Activated CD8-positive, alpha-beta memory T cell treated with anti-CD3 and anti-CD28 coated beads for 1 hour (primary cell): ENCODE data around the gene NOL6.
"Not testable (repeated sequence)": the region's sequence is repeated elsewhere in the genome, so short reads cannot be mapped to it uniquely, and the experiment has no call there.

ENCODE experiments used
- DNase-seq, 2 donors: peaks; one replicate each; pipeline ENCODE4 v3.0.0-alpha.2; 2020; ENCODE audit warnings: low read depth in 1 of 2; ENCODE audit errors: extremely low read depth in 1 of 2

NOL6 gene, protein sequence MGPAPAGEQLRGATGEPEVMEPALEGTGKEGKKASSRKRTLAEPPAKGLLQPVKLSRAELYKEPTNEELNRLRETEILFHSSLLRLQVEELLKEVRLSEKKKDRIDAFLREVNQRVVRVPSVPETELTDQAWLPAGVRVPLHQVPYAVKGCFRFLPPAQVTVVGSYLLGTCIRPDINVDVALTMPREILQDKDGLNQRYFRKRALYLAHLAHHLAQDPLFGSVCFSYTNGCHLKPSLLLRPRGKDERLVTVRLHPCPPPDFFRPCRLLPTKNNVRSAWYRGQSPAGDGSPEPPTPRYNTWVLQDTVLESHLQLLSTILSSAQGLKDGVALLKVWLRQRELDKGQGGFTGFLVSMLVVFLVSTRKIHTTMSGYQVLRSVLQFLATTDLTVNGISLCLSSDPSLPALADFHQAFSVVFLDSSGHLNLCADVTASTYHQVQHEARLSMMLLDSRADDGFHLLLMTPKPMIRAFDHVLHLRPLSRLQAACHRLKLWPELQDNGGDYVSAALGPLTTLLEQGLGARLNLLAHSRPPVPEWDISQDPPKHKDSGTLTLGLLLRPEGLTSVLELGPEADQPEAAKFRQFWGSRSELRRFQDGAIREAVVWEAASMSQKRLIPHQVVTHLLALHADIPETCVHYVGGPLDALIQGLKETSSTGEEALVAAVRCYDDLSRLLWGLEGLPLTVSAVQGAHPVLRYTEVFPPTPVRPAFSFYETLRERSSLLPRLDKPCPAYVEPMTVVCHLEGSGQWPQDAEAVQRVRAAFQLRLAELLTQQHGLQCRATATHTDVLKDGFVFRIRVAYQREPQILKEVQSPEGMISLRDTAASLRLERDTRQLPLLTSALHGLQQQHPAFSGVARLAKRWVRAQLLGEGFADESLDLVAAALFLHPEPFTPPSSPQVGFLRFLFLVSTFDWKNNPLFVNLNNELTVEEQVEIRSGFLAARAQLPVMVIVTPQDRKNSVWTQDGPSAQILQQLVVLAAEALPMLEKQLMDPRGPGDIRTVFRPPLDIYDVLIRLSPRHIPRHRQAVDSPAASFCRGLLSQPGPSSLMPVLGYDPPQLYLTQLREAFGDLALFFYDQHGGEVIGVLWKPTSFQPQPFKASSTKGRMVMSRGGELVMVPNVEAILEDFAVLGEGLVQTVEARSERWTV

DNA sequence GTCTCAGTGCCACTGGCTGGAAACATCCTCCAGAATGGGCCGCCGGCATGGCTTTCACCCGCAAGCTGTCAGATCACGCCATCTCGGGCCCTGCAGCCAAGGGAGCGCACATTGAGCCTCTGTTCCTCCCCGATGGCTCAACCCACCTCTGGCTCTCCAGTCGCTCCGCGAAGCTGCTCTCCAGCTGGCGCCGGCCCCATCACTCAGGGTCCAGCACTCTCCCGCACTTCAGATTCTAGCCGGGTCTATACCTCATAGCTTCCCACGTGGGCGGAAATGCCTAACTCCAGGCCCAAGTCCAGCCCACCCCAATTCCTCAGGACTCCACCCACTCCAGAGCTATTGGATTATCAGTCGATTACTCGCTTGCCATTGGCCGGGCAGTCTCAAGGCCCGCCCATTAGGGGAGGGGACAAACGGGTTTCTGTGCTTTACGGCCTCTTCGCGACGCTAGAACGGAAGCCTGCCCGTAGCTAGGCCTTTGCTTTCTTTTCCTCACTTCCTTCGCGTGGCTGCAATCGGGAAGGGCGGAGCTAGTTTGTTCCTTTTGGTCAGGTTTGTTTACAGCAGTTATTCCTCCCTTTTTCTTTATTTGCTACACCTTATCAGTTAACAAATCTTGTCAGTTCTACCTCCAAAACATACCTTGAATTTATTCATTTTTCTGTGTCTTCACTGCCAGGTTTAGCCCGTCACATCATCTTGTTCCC lies at the start of gene NOL6:
TSS of gene NOL6 (minus strand) at position 282 of the 710 bp plus-strand sequence. CDS start at position 200, 82 bp downstream.
- peak; percentile 92 to 93 for DNase-seq

DNA sequence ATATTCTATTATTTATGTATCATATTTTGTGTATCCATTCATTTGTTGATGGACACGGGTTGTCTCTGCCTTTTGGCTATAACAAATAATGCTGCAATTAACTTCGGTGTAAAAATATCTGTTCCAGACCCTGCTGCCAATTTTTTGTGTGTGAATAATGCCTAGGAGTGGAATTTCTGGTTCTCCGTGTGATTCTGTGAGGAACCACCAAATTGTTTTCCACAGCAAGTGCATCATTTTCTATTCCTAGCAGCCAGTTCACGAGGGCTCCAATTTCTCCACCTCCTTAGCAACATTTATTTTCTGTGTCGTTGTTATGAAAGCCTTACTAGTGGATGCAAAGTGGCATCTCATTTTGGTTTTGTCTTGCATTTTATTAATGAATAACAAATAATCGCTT lies 48.1 kb upstream of the NOL6 start:
- DNase-seq, result not testable (repeated sequence)

DNA sequence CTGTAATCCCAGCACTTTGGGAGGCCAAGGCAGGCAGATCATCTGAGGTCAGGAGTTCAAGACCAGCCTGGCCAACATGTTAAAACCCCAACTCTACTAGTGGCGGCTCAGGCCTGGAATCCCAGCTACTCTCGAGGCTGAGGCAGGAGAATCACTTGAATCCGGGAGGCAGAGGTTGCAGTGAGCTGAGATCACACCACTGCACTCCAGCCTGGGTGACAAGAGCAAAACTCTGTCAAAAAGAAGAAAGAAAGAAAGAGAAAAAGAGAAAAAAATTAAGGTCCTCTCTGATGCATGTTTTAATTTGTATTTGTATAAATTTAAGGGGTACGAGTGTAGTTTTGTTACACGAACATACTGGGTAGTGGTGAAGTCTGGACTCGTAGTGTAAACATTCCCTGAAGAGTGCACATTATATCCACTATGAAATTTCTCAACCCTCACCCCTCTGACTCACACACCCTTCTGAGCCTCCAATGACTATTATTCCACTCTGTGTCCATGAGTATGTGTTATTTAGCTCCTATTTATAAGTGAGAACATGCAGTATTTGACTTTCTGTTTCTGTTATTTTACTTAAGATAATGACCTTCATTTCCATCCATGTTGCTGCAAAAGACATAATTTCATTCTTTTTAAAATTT lies 44.3 kb upstream of the NOL6 start:
- DNase-seq, result not testable (repeated sequence)

DNA sequence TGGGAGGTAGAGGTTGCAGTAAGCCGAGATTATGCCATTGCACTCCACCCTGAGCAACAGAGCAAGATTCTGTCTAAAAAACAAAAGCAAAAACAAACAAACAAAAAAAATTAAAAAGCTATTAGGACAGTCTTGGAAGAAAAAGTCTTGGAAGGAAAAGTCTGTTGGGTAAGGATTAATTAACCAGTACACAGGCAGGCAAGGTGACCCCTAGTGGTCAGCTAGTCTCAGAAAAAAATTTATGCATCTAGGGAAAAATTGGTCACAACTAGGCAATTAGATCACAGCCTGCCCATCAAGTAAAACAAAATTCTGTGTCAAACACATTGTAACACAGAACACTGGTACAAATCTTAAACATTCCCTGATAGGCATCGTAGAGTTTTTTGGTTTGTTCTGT lies 43.6 kb upstream of the NOL6 start:
- DNase-seq, result no peak

DNA sequence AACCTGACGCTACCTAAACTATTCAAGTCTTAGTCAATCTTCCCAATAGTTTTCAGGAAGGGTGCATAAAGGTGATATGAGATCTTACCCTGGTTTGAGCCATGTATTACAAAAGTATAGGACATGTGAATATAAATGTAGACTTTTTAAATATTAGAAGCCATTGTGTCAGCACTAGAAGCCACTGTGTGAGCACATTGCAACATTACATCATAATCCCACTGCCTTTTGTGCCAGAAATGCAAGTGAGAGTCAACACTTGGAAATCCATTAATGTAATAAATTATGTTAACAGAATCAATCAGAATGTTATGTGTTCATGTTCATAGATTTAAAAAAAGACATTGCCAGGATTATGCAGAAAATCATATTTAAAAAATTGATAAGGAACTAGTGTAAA lies 42.7 kb upstream of the NOL6 start:
- DNase-seq, result not testable (repeated sequence)

DNA sequence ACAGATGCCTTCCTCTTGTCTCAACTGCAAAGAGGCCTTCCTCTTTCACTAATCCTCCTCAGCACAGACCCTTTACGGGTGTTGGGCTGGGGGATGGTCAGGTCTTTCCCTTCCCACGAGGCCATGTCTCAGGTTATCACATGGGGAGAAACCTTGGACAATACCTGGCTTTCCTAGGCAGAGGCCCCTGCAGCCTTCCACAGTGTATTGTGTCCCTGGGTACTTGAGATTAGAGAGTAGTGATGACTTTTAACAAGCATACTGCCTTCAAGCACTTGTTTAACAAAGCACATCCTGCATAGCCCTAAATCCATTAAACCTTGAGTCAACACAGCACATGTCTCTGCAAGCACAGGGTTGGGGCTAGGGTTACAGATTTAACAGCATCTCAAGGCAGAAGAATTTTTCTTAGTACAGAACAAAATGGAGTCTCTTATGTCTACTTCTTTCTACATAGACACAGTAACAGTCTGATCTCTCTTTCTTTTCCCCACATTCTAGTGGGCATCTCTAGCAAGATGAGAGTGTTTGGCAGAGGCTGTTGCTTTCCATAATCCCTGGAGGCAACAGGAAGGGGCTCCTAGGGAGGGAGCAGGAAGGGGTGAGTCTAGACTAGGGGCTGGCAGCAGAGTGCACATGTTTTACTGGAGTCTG lies 41.7 kb upstream of the NOL6 start:
- not testable (repeated sequence) for DNase-seq

DNA sequence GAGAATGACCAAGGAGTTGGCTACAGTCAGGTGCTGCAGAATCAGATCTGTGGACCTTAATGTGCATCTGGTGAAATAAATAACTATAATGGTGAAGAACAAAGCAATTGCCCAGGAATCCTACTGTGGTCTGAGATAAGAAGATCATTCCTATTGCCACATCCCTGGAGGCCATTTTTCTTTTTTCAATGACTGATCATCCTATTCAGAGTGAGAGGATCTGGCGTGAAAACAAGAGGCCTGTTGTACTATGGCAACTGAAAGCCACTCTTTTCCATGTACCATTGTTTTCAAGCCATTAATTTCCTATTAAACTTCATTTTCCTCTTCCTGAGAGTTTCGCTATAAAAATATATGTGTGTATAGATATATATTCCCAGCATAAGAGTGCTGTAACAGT lies 38.8 kb upstream of the NOL6 start:
- DNase-seq, result not testable (repeated sequence)

DNA sequence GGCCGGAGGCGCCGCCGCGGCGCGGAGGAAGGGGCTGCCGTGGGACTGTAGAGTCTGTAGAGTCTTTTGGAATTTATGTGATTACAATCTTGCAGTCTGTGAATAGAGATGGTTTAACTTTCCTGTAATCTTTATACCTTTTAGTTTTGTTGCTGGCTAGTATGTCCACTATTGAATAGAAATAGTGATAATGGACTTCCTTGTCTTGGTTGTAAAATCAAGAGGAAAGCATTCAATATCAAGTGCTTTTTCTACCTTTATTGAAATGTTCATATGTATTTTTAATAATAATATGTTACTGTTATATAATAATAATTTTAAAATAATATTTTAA lies 37.4 kb upstream of the NOL6 start:
- not testable (repeated sequence) for DNase-seq

DNA sequence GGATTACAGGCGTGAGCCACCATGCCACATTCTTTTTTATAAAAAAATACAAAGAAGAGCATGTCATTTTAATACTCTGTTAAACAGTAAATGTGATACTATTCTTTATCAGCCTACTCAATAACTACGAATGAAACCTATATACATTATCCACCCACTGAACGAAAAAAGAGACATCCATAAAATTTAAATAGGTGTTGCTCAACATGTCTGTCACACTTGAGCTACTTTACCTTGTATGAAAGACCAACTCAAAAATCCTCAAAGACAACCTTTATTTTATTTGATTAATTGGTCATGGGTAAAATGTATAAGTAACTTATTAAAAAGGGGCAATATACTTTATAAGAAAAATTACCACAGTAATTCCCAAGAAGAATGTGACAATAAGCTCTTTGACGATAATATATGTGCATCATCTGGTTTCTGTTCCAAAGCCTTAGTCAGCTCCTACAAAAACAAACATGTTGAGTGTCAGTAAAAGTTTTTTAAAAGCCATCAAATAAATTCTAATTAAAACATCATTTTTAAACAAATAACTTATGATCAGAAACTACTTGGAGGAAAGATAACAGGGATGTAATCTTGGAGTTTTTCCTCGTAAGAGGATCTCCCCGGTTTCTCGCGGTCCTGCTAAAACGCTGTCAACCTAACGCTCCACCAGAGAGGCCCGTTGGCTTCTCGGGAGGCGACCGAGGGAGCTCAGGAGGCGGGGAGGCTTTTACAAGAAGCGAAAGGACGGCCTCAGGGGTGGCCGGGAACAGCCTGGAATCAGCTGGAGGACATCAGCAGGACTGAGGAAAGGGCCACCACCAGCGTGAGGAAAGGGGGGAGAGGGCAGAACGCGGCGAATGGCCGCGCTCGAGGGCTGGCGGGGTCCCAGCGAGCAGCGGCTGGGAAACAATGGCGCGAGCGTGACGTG lies 36.8 kb upstream of the NOL6 start:
- DNase-seq, result peak in 1 of 2 donors; percentile 15

DNA sequence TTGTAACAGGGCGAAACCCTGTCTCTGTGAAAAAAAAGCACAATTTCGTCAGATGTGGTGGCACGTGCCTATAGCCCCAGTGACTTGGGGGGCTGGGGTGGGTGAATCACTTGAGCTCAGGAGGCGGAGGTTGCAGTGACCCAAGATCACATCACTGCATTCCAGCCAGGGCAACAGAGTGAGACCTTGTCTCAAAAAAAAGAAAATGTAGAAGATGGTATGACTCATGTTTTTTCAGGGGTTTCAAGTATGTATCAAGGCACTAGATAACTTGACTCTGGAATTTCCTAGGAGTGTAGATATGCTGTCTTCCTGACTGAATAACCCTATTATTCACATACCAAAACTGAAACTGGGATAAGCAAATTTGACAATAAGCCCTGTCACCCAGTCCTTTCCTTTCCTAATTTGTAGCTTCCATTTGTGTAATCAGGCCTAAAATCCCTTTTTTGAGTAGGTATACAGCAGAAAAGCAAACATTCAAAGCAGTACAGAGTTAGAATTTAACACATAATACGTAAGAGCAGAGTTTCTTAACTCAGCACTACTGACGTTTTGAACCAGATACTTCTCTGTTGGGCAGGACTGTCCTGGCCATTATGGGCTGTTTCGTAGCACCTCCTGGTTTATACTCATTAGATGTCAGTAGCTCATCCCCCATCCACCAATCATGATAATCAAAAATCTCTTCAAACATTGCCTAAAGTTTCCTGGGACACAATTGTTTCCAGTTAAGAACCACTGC lies 33.1 kb upstream of the NOL6 start:
- DNase-seq, result no peak

DNA sequence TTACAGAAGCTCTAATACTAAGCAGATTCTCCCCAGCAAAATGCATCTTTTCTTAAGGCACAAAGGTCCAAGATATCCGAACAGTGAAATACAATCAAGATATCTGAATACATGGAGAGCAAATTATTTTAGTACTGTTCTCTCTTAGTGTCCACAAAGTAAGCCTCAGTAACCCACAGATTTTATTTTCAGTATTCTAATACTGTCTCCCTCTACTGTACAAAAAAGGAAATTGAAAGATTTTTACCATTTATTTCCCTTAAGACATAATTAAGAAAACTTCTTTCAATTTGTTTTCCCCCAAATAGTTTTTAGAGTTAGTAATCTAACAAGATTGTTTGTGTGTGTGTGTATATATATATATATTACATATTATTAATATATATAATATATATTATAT lies 24.7 kb upstream of the NOL6 start:
- DNase-seq, result no peak

DNA sequence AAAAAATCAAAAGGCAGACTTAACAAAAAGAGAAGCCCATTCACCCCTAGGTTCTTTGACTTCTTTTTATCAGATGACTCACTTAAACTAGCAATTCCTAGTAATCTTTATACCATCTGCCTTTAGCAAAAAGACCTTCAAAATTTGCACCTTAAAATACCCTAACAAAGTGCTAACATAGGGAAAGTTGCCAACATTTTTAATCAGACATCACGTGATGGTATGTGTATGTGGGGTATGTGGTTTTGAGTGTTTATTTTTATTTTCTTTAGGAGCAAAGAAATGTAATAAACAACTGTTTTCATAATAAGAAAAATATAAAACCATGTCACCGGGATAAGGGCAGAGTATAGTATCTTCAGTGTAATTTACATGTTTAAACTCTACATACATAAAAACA lies 20.1 kb upstream of the NOL6 start:
- DNase-seq, result not testable (repeated sequence)

DNA sequence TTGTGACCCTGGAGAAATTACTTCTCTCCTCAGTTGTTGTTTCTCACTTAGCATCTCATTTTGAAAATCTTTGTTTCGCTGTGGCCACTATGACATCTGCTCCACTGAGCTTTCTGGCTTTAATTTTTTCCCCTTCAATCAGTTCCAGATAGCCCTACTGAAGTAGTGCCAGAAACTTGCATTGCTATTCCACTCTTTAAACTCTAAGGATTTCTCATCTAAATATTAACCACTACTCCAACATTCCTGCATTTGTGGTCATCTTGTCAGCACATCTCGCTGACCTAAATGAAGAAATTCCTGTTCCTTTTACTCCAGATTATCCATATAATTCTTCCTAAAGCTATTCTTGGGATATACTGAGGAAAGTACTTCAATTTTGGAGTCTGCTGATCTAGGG lies 15.3 kb upstream of the NOL6 start:
- DNase-seq, result no peak

DNA sequence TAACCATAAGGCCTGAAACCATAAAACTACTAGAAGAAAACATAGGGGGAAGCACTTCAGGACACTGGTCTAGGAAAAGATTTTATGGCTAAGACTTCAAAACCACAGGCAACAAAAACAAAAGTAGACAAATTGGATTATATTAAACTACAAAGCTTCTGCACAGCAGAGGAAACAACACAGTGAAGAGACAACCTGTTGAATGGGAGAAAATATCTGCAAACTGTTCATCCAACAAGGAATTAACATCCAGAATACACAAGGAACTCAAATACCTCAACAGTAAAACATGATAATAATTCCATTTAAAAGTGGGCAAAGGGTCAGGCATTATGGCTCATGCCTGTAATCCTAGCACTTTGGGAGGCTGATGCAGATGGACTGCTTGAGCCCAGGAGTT lies 11.6 kb upstream of the NOL6 start:
- not testable (repeated sequence) for DNase-seq

DNA sequence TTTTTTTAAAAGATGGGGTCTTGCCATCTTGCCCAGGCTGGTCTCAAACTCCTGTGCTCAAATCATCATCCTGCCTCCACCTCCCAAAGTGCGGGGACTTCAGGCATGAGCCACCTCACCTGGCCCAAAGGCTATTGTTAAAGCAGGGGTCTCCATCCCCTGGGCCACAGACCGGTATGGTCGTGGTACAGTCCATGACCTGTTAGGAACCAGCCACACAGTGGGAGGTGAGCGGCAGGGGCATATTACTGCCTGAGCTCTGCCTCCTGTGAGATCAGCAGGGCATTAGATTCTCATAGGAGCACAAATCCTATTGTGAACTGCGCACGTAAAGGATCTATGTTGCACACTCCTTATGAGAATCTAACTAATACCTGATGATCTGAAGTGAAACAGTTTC lies 7.3 kb upstream of the NOL6 start:
- DNase-seq, result no peak

DNA sequence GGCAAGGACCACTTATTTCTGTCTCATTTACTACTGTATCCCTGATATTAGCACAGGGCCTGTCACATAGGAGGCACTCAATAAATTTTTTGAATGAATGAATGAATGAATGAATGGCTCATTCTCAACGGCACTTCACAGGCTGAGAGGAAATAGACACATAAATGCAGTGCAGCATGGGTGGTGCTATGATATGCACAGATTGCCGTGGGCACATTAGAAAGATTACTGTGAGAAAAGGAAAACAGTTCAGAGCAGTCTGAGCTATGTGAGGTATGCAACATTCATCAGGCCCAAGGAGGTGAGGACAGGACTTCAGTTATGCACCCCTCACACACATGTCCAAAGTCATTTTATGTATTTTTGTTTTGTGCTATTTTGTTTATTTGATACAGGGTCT lies 6.4 kb upstream of the NOL6 start:
- DNase-seq, result no peak

DNA sequence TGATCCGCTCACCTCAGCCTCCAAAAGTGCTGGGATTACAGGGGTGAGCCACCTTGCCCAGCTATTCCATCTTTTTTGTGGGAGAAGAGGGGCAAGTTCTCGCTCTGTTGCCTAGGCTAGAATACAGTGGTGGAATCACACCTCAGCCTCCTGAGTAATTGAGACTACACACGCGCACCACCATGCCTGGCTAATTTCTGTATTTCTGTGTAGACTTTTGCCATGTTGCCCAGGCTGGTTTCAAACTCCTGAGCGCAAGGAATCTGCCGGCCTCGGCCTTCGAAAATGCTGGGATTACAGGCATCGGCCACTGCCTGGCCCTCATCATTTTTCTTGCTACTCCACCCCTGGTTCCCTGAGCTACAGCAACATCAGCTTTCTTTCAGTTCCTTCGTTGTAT lies 2.8 kb upstream of the NOL6 start:
- no peak for DNase-seq

DNA sequence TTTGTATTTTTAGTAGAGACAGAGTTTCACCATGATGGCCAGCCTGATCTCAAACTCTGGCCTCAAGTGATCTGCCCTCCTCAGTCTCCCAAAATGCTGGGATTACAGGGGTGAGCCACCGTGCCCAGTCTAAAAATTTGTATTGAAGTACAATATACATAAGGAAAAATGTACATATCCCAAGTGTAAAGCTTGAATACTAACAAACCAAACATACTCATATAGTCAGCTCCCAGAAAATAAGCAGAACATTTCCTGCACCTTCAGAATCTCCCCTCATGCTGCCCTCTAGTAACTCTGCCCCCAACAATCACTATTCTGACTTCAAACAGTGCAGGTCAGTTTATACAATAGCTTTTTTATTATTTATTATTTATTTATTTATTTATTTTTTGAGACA lies 1.6 kb upstream of the NOL6 start:
- DNase-seq, result no peak
